K562 (cell line): ENCODE data around the gene BPTF.

Experiments
- RAD21 ChIP-seq, 2 experiments: fragments of 250-450 bp in 1 of 2; fragments of 450-650 bp in 1 of 2; sonication (Bioruptor Pico) in 1 of 2; formaldehyde crosslinking in 1 of 2; IDR thresholded peaks in 1 of 2; conservative IDR thresholded peaks in 1 of 2; 2 replicates each; pipeline versions ENCODE4 v1.4.0 to v1.8.0; 2020 to 2022; ENCODE audit warnings: mild to moderate bottlenecking in 2 of 2, moderate library complexity in 1 of 2
- TF ChIP-seq, protein P1 (sequence below): fragments of 200-400 bp; formaldehyde crosslinking; IDR thresholded peaks from 2 replicates; pipeline ENCODE4 v1.6.1; 2017; ENCODE audit warnings: mild to moderate bottlenecking, low read depth, low read length, moderate library complexity

DNA sequence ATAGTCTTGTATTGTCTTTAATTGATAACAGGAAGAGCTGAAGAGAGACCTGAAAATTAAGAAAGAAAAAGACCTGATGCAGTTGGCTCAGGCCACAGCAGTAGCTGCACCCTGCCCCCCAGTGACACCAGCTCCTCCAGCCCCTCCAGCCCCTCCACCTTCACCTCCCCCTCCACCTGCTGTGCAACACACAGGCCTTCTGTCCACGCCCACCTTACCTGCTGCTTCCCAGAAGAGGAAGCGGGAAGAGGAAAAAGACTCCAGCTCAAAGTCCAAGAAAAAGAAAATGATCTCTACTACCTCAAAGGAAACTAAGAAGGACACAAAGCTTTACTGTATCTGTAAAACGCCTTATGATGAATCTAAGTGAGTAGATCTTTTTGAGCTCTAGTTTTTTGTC, 134.2 kb downstream of the BPTF start:
- TF ChIP-seq, protein P1, sequence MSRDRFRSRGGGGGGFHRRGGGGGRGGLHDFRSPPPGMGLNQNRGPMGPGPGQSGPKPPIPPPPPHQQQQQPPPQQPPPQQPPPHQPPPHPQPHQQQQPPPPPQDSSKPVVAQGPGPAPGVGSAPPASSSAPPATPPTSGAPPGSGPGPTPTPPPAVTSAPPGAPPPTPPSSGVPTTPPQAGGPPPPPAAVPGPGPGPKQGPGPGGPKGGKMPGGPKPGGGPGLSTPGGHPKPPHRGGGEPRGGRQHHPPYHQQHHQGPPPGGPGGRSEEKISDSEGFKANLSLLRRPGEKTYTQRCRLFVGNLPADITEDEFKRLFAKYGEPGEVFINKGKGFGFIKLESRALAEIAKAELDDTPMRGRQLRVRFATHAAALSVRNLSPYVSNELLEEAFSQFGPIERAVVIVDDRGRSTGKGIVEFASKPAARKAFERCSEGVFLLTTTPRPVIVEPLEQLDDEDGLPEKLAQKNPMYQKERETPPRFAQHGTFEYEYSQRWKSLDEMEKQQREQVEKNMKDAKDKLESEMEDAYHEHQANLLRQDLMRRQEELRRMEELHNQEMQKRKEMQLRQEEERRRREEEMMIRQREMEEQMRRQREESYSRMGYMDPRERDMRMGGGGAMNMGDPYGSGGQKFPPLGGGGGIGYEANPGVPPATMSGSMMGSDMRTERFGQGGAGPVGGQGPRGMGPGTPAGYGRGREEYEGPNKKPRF: no peak
- no peak for TF ChIP-seq RAD21 (CRISPR knock-in tag; conservative IDR thresholded peaks at IDR 0.05 in 1 of 2, IDR thresholded peaks at IDR 0.05 in 1 of 2)
